ENCODE measurements around the gene LSM2.
"Not testable (repeated sequence)": the region's sequence is repeated elsewhere in the genome, so short reads cannot be mapped to it uniquely, and the experiment has no call there.

Gene LSM2

DNA sequence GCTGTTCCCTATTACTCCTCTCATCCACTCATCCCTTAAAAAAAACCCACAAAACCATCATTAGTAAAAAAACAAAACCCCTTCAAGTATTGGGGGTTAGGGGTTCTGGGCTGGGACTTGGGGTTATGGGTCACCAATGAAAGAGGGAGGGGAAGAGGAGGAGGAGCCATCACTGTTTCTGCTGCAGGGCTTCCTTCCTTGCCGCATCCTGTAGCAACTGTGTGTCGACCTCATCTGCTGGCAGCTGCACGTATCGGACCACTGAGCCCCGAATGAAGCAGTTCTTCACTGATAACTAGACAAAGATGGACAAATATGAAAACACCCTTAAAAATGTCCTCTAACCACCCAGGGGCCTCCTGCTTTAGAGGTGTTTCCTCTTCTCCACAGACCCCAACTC, 9.2 kb downstream of the LSM2 start:
- no peak for DNase-seq (ENCODE audit: low spot score)

DNA sequence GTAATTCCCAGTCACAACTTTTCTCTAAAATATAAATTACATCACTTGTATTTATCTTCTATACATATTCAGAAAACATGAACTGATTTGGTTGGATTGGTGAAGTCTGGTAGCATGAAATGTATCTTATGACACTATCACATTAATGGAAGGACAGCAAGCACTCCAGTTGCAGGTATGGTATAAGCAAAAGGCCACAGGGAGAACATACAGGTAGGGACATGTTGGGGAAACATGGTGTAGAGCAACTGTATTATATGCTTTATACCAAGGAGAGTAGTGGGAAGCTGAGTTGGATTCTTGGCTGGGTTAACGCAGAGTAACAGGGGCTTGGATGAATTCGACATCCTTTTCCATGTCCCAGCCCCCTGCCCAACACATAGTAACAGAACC, 9.8 kb downstream of the LSM2 start:
- no peak for DNase-seq (ENCODE audit: low spot score)

DNA sequence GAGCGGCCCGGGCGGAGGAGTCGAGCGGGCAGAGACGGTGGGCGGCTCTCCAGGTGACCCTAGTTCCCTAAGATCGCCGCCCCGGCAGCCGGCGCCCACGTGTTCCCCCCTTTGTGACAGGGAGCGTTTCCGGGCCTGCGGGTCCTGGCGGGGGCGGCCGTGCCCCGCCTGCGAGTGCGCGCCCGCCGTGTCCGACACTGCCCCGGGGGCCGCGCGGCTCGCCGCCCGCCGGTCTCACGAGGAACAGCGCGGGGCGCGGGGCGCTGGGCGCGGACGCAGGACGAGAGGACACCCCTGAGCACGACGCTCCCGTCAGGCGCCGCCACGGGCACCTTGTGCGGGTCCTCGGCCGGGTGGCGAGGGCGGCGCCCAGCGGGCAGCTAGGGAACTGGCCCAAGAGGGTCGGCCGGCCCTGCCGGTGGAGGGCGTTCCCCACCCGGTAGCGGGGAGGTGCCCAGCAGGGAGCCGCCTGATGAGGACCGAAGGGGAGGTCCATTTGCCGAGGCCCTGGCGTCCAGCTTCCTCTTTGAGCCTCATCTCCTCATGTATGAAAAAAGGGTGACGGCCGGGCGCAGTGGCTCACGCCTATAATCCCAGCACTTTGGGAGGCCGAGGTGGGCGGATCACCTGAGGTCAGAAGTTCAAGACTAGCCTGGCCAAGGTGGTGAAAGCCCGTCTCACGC, 11.0 kb downstream of the LSM2 start, which contains the start of gene VARS1:
TSS of gene VARS1 (minus strand) at position 137 of the 683 bp plus-strand sequence. CDS start 535 bp downstream, outside the sequence.
- DNase-seq (ENCODE audit: low spot score): peak; percentile 94

- DNase-seq (ENCODE audit: low spot score): no peak
These were observed 11.7 kb downstream of the LSM2 start for GRCh38 chr6:31794866-31795615.

DNA sequence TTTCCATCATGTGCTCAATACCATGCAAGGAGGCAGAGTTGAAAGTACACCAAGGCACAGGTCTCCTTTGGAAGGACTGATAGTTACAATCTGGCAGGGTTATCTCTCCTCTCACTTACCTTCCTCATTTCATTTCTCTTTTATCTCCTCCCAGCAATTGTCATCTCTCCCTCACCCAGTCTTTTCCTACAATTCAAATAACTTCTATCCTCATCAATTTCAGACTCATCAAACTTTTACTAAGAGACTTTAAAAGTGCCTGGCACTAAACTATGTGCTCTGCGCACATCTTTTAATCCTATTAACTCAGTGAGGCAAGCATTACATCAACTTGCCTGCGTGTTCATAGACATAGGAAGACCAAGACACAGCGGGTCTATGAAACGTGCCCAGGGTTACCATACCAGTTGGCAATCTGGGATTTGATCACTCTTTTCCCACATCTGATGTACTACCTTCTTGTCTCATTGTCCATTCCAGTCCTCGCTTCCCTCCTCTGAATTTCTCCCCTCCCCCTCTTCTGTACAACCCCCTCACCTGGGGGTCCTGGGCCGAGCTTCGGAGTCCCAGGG, 12.4 kb downstream of the LSM2 start:
- DNase-seq (ENCODE audit: low spot score): no peak

DNA sequence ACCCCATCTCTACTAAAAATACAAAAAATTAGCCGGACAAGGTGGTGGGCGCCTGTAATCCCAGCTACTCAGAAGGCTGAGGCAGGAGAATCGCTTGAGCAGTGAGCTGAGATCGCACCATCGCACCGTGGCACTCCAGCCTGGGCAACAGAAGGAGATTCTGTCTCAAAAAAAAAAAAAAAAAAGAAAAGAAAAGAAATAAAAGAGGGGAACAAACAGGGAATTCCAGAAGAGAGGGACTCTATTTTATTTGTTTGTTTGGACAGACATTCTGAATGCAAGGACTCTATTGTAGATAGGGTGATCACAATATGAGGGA, 12.9 kb downstream of the LSM2 start:
- DNase-seq (ENCODE audit: low spot score): not testable (repeated sequence)

DNA sequence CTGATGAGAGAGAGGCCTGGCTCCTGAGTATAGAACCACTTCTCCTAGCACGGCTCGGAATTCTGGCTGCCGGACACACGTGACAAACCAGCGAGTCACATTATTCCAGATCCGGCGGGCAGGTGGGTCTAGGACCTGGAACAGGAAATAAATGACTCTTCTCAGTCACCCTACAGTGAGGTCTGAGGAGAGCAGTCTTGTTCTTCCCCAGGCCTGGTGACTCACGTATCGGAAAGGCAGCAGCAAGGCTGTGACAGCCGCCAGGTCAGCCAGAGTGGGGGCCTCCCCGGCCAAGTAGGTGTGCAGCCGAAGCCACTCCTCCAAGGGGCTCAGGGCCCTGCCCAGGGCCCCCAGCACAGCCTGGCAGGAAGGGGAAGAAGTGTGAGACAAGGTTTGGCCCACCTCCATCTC, 14.0 kb downstream of the LSM2 start:
- DNase-seq (ENCODE audit: low spot score): no peak

- DNase-seq (ENCODE audit: low spot score): no peak
These were observed 14.7 kb downstream of the LSM2 start for GRCh38 chr6:31792090-31792374.

DNA sequence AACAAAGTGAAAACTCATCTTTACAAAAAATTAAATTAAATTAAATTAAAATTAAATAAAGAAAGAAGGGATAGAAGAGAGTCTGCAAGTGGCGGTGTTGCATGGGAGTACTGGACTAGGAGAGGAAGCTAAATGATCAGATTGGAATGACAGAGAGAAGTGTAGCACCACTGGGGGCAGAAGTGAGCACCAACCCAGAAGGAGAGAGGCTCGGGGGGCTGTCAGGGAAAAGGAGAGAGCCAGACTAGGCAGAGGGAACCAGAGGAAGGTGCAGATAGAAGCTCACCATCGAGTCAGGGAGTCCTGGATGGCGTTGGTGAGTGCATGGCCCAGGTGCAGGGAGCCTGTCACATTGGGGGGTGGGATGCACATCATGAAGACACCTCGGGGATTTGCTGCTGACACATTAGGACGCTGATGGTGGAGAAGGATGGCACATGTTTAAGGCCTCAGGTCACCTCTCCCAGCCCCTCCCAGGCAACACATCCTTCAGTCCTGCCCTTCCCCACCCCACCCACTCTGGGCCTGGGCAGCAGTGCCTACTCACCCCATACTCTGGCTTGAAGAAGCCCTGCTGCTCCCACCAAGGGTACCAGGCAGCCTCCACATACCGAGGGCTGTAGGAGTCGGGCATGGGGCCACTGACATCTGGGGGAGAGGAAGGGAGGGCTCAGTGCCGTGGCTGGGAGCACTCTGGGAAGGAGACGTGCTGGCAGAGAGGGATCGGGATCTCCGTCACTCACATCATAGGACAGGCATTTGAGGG, 15.3 kb downstream of the LSM2 start:
- peak; percentile 68 for DNase-seq (ENCODE audit: low spot score)

GRCh38 chr6:31785475-31785874, 21.3 kb downstream of the LSM2 start:
- no peak for DNase-seq (ENCODE audit: low spot score)

DNA sequence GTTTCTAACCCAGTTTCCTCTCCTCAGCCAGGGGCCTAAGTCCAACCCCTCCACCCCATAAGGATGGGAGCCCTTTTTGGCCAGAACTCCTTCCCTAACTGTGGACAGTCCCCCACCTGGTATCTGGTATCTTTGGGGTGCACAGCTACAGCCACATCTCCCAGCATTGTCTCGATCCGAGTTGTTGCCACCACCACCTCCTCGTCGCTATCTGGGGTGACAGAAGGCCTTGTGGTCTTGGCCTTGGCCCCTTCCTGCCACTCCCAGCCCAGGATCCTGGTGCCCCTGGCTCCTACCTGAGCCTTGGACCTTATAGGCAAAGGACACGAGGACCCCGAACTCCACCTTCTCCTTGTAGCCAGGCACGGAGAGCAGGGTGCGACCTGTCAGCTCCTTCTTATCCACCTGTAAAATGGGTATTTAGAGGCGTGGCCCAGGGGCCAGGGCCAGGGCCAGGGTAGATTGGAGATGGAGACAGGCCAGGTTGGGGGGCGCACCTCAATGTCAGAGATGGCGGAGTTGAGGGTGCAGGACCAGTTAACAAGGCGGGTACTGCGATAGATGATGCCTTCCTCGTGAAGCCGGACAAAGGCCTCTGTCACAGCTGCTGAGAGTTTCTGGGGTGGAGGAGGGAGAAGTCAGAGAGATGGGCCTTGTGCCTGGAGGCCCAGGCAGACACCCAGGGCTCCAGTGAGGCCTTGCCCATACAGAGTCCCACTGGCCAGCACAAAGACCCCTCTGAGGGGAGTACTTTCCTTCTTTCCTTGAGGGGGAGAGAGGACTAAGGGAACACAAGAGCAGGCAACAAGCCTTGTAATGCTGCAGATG, 22.5 kb downstream of the LSM2 start:
- DNase-seq (ENCODE audit: low spot score): no peak

DNA sequence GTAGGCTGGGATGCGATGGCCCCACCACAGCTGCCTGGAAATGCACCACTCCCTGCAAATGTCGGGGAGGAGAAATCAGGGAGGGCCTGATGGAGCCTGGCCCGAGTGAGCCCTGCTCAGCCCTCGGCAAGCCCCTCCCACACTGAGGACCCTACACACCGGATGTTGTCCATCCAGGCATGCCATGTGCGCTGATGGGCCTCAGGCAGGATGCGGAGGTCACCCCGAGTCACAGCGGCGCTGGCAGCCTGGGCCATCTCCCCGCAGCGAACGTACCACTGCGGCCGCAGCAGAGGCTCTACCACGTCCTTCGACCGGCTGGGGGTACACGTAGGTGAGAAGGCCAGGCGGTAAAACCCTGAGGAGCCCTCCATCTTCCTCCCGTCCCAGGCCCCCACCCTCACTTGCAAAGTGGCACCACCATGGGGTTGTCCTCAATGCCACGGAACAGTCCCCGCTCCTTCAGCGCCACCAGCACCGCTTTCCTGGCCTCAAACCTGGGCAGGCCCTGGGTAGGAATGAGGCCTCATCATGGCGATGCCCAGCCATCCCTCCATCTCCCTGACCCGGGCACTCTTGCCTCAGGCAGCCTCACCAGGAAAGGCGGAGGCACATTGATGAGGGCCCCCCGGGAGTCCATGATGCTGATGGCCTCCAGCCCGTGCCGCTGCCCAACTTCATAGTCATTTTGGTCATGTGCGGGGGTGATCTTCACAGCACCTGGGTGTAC, 24.5 kb downstream of the LSM2 start:
- no peak for DNase-seq (ENCODE audit: low spot score)

DNA sequence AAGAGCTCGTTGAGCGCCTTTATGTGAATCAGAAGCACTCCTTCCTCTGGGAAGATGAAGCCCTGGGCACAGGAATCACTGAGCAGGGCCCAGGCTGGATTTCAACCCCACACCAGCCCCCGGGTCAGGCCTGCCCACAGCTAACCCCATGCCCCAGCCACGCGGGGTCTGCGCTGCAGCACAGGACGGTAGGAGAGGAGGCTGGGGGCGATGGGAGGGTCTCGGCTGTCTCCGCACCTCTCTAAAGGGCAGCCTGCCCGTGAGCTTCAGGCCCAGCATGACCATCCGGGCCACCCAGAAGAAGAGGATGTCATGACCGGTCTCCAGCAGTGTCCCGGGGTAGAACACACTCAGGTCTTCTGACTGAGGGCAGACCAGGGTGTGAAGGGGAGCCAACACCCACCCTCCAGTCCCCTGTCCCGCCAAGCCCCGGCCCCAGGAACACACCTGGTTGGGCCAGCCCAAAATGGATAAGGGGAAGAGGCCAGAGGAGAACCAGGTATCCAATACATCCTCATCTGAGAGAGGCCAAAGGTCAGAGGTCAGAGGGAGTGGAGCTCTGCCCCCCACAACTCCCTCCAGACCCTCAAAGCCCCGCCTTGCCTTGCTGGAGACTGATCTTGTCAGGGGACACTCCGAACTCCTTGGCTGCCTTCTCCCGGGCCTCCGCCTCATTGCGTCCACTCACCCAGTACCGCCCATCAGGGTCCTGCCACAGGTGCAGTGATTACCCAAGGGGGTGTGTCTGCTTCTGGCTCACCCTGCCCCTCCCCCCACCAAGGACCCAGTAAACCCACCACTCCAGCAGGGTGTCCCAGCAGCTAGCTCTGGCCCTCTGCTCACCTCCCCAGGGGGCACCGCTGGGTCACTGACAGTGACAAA, 25.3 kb downstream of the LSM2 start:
- DNase-seq (ENCODE audit: low spot score): no peak

DNA sequence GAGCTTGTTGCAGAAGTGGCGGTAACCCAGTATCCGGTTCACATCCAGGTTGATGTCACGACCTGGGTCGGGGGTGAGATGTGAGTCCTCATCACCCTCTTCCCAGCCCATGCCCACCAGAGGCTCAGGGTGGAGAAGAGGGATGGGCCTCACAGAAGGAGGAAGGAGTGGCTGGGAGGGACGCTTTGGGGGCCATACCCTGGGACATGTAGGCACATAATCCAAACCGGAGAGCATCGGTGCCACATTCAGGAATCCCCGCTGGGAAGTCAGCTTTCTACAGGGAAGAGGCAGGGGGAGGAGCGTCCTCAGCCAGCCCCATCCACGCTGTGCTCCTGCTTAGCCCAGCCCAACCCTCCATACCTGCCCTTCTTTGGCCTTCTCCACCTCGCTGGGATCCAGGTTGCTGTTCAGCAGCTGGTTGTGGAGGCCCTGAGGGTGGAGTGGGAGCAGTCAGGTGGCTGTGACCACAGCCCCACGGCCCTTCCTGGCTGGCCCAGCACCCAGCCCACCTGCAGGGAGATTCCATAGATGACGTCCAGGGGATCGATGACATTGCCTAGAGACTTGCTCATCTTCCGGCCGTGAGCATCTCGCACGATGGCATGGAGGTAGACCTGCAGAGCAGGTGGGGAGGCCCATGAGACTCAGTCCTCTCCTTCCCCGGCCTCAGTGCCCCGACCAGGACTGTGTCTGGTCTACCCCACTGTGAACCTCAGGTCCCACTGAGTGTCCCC, 26.1 kb downstream of the LSM2 start:
- no peak for DNase-seq (ENCODE audit: low spot score)

GRCh38 chr6:31779908-31780307, 26.9 kb downstream of the LSM2 start:
- no peak for DNase-seq (ENCODE audit: low spot score)

DNA sequence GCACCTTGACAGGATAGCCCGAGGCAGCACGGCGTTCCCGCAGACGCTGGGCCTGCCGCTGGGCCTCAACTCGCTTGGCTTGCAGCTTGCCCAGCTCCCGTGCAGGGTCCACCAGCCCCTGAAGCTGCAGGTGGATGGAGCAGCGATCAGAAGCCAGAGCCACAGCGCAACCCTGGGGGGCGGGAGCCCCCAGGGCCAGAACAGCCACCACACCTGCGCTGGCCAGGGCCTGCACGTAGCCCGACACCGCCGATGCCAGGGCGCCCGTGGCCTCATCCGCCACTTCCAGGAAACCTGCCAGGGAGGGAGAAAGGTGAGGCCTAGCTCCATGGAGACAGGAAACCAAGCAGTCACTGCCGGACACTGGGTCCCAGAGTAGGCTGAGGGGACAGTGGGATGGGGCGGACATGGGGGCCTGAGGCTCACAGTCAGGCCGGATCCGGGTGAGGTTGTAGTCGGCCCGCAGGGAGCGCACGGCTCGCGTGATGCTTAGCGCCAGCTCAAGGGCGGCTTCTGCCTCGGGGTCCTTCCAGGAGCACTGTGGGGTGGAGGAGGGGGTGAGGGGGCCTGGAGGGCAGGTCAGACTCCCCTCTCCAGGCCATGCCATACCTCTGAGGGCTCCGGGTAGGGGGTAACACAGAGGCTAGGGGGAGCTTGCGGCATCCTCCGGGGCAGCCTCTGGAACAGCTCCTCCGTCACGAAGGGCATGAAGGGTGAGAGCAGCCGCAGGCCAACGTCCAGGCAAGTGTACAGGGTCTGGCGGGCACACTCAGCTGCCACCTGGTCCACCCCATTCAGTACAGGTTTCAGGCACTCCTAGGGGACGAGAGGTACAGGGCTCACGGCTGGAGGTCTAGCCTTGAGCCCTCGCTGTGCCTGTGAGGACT, 27.5 kb downstream of the LSM2 start:
- no peak for DNase-seq (ENCODE audit: low spot score)

DNA sequence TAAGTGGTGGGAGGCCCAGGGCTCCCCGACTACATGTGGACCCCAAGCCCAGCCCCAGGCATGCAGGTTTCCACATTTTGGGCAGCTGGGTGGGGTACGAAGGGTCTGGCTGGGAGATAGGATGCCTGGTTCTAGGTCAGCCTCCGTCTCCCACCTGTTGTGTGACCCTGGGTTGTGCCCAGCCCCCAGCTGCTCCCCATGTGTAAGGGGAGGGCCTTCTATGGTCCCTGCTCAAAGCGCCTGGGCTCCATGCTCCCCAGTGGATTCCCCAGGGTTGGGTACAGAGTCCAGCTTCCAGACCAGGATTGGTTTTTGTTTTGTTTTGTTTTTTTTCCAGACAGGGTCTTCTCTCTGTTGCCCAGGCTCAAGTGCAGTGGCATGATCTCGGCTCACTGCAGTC, 28.6 kb downstream of the LSM2 start:
- no peak for DNase-seq (ENCODE audit: low spot score)

GRCh38 chr6:31777667-31778050, 29.1 kb downstream of the LSM2 start:
- DNase-seq (ENCODE audit: low spot score): no peak
